Naive thymus-derived CD4-positive, alpha-beta T cell (primary cell): ENCODE results near the gene MTG1. TPM values are rescaled to one million over a fixed set of nuclear protein-coding genes. Genes with fewer than 3 reads are reported as not detected.

Source experiments
- ATAC-seq: fragments of 150-1000 bp; cut with Tn5 transposase; 2 replicates; pipeline ENCODE4 v1.10.0; 2021; ENCODE audit warnings: mild to moderate bottlenecking, moderate library complexity
- CTCF ChIA-PET: fragments of 350-600 bp; sonication (Branson Sonifier 250); formaldehyde crosslinking; loops from one replicate; lab custom pipeline; 2021; ENCODE audit warnings: antibody characterized with exemption; lab: Charles Lee
- POLR2A ChIA-PET: fragments of 350-600 bp; sonication (Branson Sonifier 250); formaldehyde crosslinking; loops from one replicate; lab custom pipeline; 2021; ENCODE audit warnings: antibody characterized with exemption, inconsistent platforms; lab: Charles Lee
- DNase-seq, 9 donors: peaks; one replicate each; pipeline versions ENCODE4 v3.0.0 to v3.0.0-alpha.2; 2020 to 2022; ENCODE audit warnings: mixed read lengths in 1 of 9
- H3K27ac ChIP-seq: one replicate; pipeline ENCODE4 v1.7.0; 2013; ENCODE audit warnings: mild to moderate bottlenecking, low read depth, low read length, moderate library complexity
- H3K27me3 ChIP-seq, 2 donors: one replicate each; pipeline ENCODE4 v1.7.0; 2013; ENCODE audit warnings: low read length in 2 of 2, mild to moderate bottlenecking in 2 of 2, moderate library complexity in 2 of 2; ENCODE audit not compliant: control insufficient read depth in 2 of 2, insufficient read depth in 2 of 2
- H3K36me3 ChIP-seq, 3 experiments: 1 replicate in 2 of 3; 2 replicates in 1 of 3; pipeline ENCODE4 v1.7.0; 2013; ENCODE audit warnings: low read length in 3 of 3, mild to moderate bottlenecking in 3 of 3, moderate library complexity in 1 of 3; ENCODE audit not compliant: insufficient read depth in 3 of 3, control insufficient read depth in 2 of 3
- H3K4me1 ChIP-seq, 2 donors: one replicate each; pipeline ENCODE4 v1.7.0; 2013; ENCODE audit warnings: low read length in 2 of 2, mild to moderate bottlenecking in 2 of 2, moderate library complexity in 1 of 2; ENCODE audit not compliant: control insufficient read depth in 2 of 2, insufficient read depth in 2 of 2
- H3K4me3 ChIP-seq: 2 replicates; pipeline ENCODE4 v1.7.0; 2013; ENCODE audit warnings: mild to moderate bottlenecking, low read length
- H3K9me3 ChIP-seq, 3 experiments: 1 replicate in 2 of 3; 2 replicates in 1 of 3; pipeline ENCODE4 v1.7.0; 2013; ENCODE audit warnings: low read length in 3 of 3; ENCODE audit not compliant: control insufficient read depth in 2 of 3
- H3K27ac Mint-ChIP-seq, 9 donors: one replicate each; pipeline ENCODE4 v1.8.0; 2020 to 2022; ENCODE audit warnings: mixed read lengths in 9 of 9, mild to moderate bottlenecking in 8 of 9, moderate library complexity in 5 of 9, inconsistent platforms in 2 of 9
- H3K27me3 Mint-ChIP-seq, 5 donors: one replicate each; pipeline ENCODE4 v1.8.0; 2021 to 2022; ENCODE audit warnings: mixed read lengths in 5 of 5, mild to moderate bottlenecking in 1 of 5
- H3K36me3 Mint-ChIP-seq, 5 donors: one replicate each; pipeline ENCODE4 v1.8.0; 2020 to 2022; ENCODE audit warnings: mixed read lengths in 5 of 5, mild to moderate bottlenecking in 3 of 5, inconsistent platforms in 1 of 5
- H3K4me1 Mint-ChIP-seq, 7 donors: one replicate each; pipeline ENCODE4 v1.8.0; 2020 to 2022; ENCODE audit warnings: mixed read lengths in 7 of 7, mild to moderate bottlenecking in 3 of 7, inconsistent platforms in 1 of 7
- H3K4me3 Mint-ChIP-seq, 10 donors: one replicate each; pipeline ENCODE4 v1.8.0; 2020 to 2022; ENCODE audit warnings: mild to moderate bottlenecking in 10 of 10, mixed read lengths in 10 of 10, moderate library complexity in 6 of 10, inconsistent platforms in 2 of 10
- H3K9me3 Mint-ChIP-seq, 11 donors: one replicate each; pipeline ENCODE4 v1.8.0; 2020 to 2022; ENCODE audit warnings: mixed read lengths in 11 of 11, mild to moderate bottlenecking in 4 of 11, inconsistent platforms in 1 of 11, moderate library complexity in 1 of 11
- intact Hi-C, 2 donors: fragments of 100-400 bp; cut with micrococcal nuclease; formaldehyde crosslinking; loops; one replicate each; pipeline ENCODE4 v1.15.1; 2023
- polyA plus RNA-seq, 2 donors: library from polyadenylated mRNA; unstranded; fragments of 300-500 nt; fragmentation: Illumina TruSeq; gene quantifications; one replicate each; pipeline ENCODE4 v1.2.3, GENCODE V29; 2021
- total RNA-seq, 6 experiments: library from RNA in 5 of 6; stranded (reverse) in 5 of 6; gene quantifications; 1 replicate in 5 of 6; 2 replicates in 1 of 6; pipeline ENCODE4 v1.2.3 and lab custom pipeline; 2021 to 2026

The MTG1 gene
- total and polyA plus RNA-seq, 7 experiments from 2014 or later, result 25.6 to 67.1 (median 51.2) TPM

- POLR2A ChIA-PET, result no interaction called here
- no peak for ATAC-seq
- Histone ChIP-seq H3K36me3 (no peaks in the 10 kb centered on the region), H3K9me3 (peaks cover 4 to 36% (median 5%) of the 10 kb centered on the region in 3 experiments), H3K27ac (no peak overlapping the region), H3K4me3 (no peak overlapping the region), H3K27me3 (no peaks in the 10 kb centered on the region), H3K4me1 (peaks cover 0 to 9% of the 10 kb centered on the region in 2 donors)
- Mint-ChIP-seq H3K36me3 (peaks cover 11 to 22% (median 20%) of the 10 kb centered on the region in 5 donors), H3K9me3 (peaks cover 12 to 41% (median 30%) of the 10 kb centered on the region in 11 donors), H3K27ac (no peak overlapping the region), H3K4me3 (no peak overlapping the region), H3K4me1 (peaks cover 0 to 15% (median 8%) of the 10 kb centered on the region in 7 donors), H3K27me3 (peaks cover 0 to 11% (median 4%) of the 10 kb centered on the region in 5 donors)
- intact Hi-C loops, result no loop called here
- CTCF ChIA-PET, result no interaction called here
- no peak for DNase-seq
Measured at GRCh38 chr10:133446979-133447378, 53.0 kb downstream of the MTG1 start.

GRCh38 chr10:133448120-133448519 lies 54.2 kb downstream of the MTG1 start:
- no peak overlapping the region for H3K4me3 Mint-ChIP-seq
- CTCF ChIA-PET, result no interaction called here
- ATAC-seq, result no peak

GRCh38 chr10:133451346-133451745 lies 57.4 kb downstream of the MTG1 start:
- no peak overlapping the region for H3K27ac ChIP-seq
- H3K27ac Mint-ChIP-seq, result no peak overlapping the region
- no peaks in the 10 kb centered on the region for H3K36me3 ChIP-seq
- peaks cover 6 to 22% (median 19%) of the 10 kb centered on the region in 5 donors for H3K36me3 Mint-ChIP-seq
- H3K27me3 ChIP-seq, result no peaks in the 10 kb centered on the region
- intact Hi-C loops, result loop anchor here (5.0 to 10.0 kb wide), 2 partner anchors 124 to 887 kb away; no protein-coding TSS in a partner anchor
- no peak overlapping the region for H3K4me3 ChIP-seq
- H3K27me3 Mint-ChIP-seq, result peaks cover 0 to 11% (median 0%) of the 10 kb centered on the region in 5 donors
- ChIA-PET CTCF (no interaction called here), POLR2A (no interaction called here)
- H3K4me1 Mint-ChIP-seq, result peaks cover 0 to 5% (median 0%) of the 10 kb centered on the region in 7 donors
- peaks cover 12 to 32% (median 27%) of the 10 kb centered on the region in 11 donors for H3K9me3 Mint-ChIP-seq
- H3K4me3 Mint-ChIP-seq, result no peak overlapping the region
- peaks cover 4 to 28% (median 5%) of the 10 kb centered on the region in 3 experiments for H3K9me3 ChIP-seq
- no peaks in the 10 kb centered on the region for H3K4me1 ChIP-seq
- ATAC-seq, result no peak
- no peak for DNase-seq

More at GRCh38 chr10:133448120-133448519, 54.2 kb downstream of the MTG1 start:
- peaks cover 12 to 41% (median 30%) of the 10 kb centered on the region in 11 donors for H3K9me3 Mint-ChIP-seq
- POLR2A ChIA-PET, result no interaction called here
- DNase-seq, result no peak
- no peak overlapping the region for H3K27ac ChIP-seq
- H3K4me1 Mint-ChIP-seq, result peaks cover 0 to 5% (median under 1%) of the 10 kb centered on the region in 7 donors
- H3K9me3 ChIP-seq, result peaks cover 4 to 36% (median 5%) of the 10 kb centered on the region in 3 experiments
- peaks cover 0 to under 1% of the 10 kb centered on the region in 2 donors for H3K4me1 ChIP-seq
- no peak overlapping the region for H3K27ac Mint-ChIP-seq
- H3K36me3 Mint-ChIP-seq, result peaks cover 9 to 22% (median 19%) of the 10 kb centered on the region in 5 donors
- no peaks in the 10 kb centered on the region for H3K27me3 ChIP-seq
- H3K27me3 Mint-ChIP-seq, result peaks cover 0 to 11% (median 0%) of the 10 kb centered on the region in 5 donors
- H3K36me3 ChIP-seq, result no peaks in the 10 kb centered on the region
- intact Hi-C loops, result no loop called here
- no peak overlapping the region for H3K4me3 ChIP-seq

DNA sequence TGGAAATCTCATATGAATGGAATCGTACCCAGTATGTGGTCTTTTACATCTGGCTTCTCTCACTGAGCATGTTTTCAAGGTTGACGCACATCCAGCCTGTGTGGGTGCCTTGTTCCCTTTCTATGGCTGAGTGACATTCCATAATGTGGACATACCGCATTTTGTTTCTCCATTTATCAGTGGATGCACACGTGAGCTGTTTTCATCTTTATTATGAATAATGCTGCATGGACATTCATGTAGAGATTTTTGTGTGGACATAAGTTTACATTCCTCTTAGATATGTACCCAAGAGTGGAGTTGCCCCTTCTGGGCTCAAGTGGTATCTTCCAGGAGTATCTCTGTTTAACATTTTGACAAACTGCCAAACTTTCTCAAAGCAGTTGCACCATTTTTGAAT lies 58.5 kb downstream of the MTG1 start:
- no peak overlapping the region for H3K4me3 Mint-ChIP-seq
- POLR2A ChIA-PET, result no interaction called here

DNA sequence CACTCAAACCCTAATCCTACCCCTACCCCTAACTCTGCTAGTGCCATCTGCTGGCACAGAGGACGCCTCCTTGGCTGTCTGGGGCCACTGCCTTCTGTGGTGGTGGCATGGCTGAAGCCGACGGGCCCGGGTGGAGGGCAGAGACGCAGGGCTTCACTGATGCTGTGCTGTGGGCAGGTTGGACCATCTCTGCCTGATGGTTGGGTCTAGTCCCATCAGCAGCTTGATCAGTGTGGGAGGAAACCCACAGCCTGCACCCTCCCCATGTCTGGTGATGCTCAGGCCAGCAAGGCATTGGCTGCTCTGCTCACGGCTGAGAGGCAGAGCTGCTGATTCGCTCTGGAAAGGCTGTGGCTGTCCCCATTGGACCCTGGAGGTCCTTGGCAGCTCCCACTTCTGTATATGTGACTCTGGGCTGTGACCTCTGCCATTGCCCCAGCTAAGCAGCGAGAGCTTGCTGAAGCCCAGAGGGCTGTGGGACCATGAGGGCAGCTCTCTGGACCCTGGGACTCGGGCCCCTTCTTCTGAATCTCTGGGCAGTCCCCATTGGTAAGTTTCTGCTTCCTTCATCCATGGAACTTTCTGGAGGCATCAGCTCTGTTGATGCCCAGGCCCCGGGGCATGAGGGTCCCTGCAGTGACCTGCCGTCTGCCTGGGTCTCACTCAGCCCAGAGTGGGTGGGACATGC lies 59.7 kb downstream of the MTG1 start, which contains the start of gene SCART1:
Gene SCART1, plus strand, starts transcription at position 430 of the 688 bp plus-strand sequence. Its CDS starts 53 bp downstream, at position 483.
- no peaks in the 10 kb centered on the region for H3K4me1 ChIP-seq
- no peak within 1 kb of the TSS for H3K27ac ChIP-seq
- peaks cover 0 to 5% (median 0%) of the 10 kb centered on the region in 3 experiments for H3K9me3 ChIP-seq
- CTCF ChIA-PET, result no interaction called here
- peaks cover 0 to 7% (median 2%) of the 10 kb centered on the region in 5 donors for H3K36me3 Mint-ChIP-seq
- H3K36me3 ChIP-seq, result no peaks in the 10 kb centered on the region
- no peak within 1 kb of the TSS for H3K4me3 ChIP-seq
- intact Hi-C loops, result loop anchor here (5.0 to 10.0 kb wide), 2 partner anchors 126 to 889 kb away; no protein-coding TSS in a partner anchor
- DNase-seq (no peak), ATAC-seq (peak; percentile 55)
- H3K4me3 Mint-ChIP-seq, result no peak within 1 kb of the TSS
- H3K27me3 ChIP-seq, result no peaks in the 10 kb centered on the region
- POLR2A ChIA-PET, result no interaction called here
- H3K4me1 Mint-ChIP-seq, result peaks cover 0 to 4% (median 0%) of the 10 kb centered on the region in 7 donors
- no peaks in the 10 kb centered on the region for H3K27me3 Mint-ChIP-seq
- no peak within 1 kb of the TSS for H3K27ac Mint-ChIP-seq
- peaks cover 3 to 9% (median 8%) of the 10 kb centered on the region in 11 donors for H3K9me3 Mint-ChIP-seq

More for the DNA sequence above, 58.5 kb downstream of the MTG1 start:
- H3K4me1 Mint-ChIP-seq, result peaks cover 0 to 4% (median 0%) of the 10 kb centered on the region in 7 donors
- DNase-seq, result no peak
- peaks cover 2 to 17% (median 5%) of the 10 kb centered on the region in 3 experiments for H3K9me3 ChIP-seq
- H3K27me3 ChIP-seq, result no peaks in the 10 kb centered on the region
- no peak overlapping the region for H3K27ac Mint-ChIP-seq
- no peak for ATAC-seq
- no peak overlapping the region for H3K4me3 ChIP-seq
- peaks cover 2 to 16% (median 12%) of the 10 kb centered on the region in 5 donors for H3K36me3 Mint-ChIP-seq
- intact Hi-C loops, result loop anchor here (5.0 to 10.0 kb wide), 2 partner anchors 125 to 888 kb away; no protein-coding TSS in a partner anchor
- H3K9me3 Mint-ChIP-seq, result peaks cover 6 to 22% (median 19%) of the 10 kb centered on the region in 11 donors
- no peaks in the 10 kb centered on the region for H3K4me1 ChIP-seq
- CTCF ChIA-PET, result no interaction called here
- H3K27ac ChIP-seq, result no peak overlapping the region
- H3K27me3 Mint-ChIP-seq, result peaks cover 0 to 4% (median 0%) of the 10 kb centered on the region in 5 donors
- H3K36me3 ChIP-seq, result no peaks in the 10 kb centered on the region

DNA sequence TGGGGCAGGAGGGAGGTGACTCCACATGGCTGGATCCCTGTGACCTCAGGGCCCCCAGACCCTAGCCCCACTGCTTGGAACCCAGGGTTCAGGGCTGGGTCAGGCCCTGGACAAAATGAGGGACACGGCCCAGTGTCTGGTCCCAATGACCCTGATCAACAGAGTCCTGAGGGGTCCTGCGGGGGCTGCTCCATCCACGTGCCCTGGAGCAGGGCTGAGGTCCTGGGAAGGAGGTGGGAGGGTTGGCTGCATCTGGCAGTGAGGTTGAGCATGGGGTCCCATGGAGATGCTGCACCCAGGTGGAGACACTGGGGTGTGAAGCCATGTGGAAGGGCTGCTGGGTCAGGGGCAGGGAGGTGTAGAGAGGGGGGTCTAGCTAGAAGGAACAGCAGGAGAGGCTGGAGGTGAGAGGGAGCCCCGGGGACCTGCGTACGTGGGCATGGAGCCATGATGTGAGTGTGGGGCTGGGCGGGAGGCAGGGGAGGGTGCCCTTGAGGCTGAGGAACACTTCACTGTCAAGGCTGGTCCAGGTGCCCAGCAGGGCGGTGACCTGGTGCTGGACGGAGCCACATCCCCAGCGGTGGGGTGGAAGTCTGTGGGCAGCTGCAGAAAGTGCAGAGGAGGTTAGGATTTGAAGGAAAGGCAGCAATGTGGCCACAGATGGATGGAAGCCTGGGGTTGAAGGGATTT lies 60.4 kb downstream of the MTG1 start:
- no peaks in the 10 kb centered on the region for H3K27me3 Mint-ChIP-seq
- intact Hi-C loops, result loop anchor here (5.0 to 10.0 kb wide), 2 partner anchors 127 to 890 kb away; no protein-coding TSS in a partner anchor
- peaks cover 2 to 4% (median 2%) of the 10 kb centered on the region in 11 donors for H3K9me3 Mint-ChIP-seq
- no peaks in the 10 kb centered on the region for H3K4me1 ChIP-seq
- ChIA-PET POLR2A (no interaction called here), CTCF (no interaction called here)
- H3K4me1 Mint-ChIP-seq, result peaks cover 0 to 4% (median 0%) of the 10 kb centered on the region in 7 donors
- H3K27me3 ChIP-seq, result no peaks in the 10 kb centered on the region
- H3K9me3 ChIP-seq, result no peaks in the 10 kb centered on the region
- ATAC-seq, result no peak
- peaks cover 0 to 4% (median 0%) of the 10 kb centered on the region in 5 donors for H3K36me3 Mint-ChIP-seq
- no peak overlapping the region for H3K4me3 Mint-ChIP-seq
- DNase-seq, result no peak
- H3K36me3 ChIP-seq, result no peaks in the 10 kb centered on the region
- H3K4me3 ChIP-seq, result no peak overlapping the region
- H3K27ac Mint-ChIP-seq, result no peak overlapping the region
- H3K27ac ChIP-seq, result no peak overlapping the region
